HG03066 (cell line): ENCODE results near the gene KDM4B.
"Not testable (repeated sequence)": the region's sequence is repeated elsewhere in the genome, so short reads cannot be mapped to it uniquely, and the experiment has no call there.

Source experiments
- ATAC-seq: cut with Tn5 transposase; IDR thresholded peaks from one replicate; pipeline ENCODE4 v1.9.1; 2021; ENCODE audit warnings: low read depth; ENCODE audit not compliant: unreplicated experiment

The KDM4B gene

GRCh38 chr19:4966591-4966990, 2.3 kb upstream of the KDM4B start:
- no peak for ATAC-seq

- ATAC-seq, result no peak
Observed at GRCh38 chr19:4967738-4968461, 1.0 kb upstream of the KDM4B start.

- ATAC-seq, result no peak
Observed at GRCh38 chr19:4969292-4969771, 419 bp downstream of the KDM4B start.

GRCh38 chr19:4969772-4970531, 1.0 kb downstream of the KDM4B start:
- no peak for ATAC-seq

- no peak for ATAC-seq
Observed at GRCh38 chr19:4970558-4971423, 1.9 kb downstream of the KDM4B start.

- ATAC-seq, result no peak
Observed at GRCh38 chr19:4971424-4971793, 2.5 kb downstream of the KDM4B start.

GRCh38 chr19:4971816-4972495, 3.0 kb downstream of the KDM4B start:
- no peak for ATAC-seq

- ATAC-seq, result no peak
Observed at GRCh38 chr19:4972509-4973230, 3.8 kb downstream of the KDM4B start.

GRCh38 chr19:4974880-4975469, 6.1 kb downstream of the KDM4B start:
- no peak for ATAC-seq

GRCh38 chr19:4975601-4976000, 6.7 kb downstream of the KDM4B start:
- ATAC-seq, result not testable (repeated sequence)

- ATAC-seq, result no peak
Observed at GRCh38 chr19:4976401-4977298, 7.7 kb downstream of the KDM4B start.

GRCh38 chr19:4977299-4978174, 8.6 kb downstream of the KDM4B start:
- no peak for ATAC-seq

GRCh38 chr19:4979211-4979807, 10.4 kb downstream of the KDM4B start:
- no peak for ATAC-seq

- no peak for ATAC-seq
Observed at GRCh38 chr19:4980067-4980466, 11.2 kb downstream of the KDM4B start.

- no peak for ATAC-seq
Observed at GRCh38 chr19:4980838-4981680, 12.1 kb downstream of the KDM4B start.

- ATAC-seq, result no peak
Observed at GRCh38 chr19:4981681-4981958, 12.7 kb downstream of the KDM4B start.
